ENCODE data around the gene HTR3A. TPM values are rescaled to one million over a fixed set of nuclear protein-coding genes. Genes with fewer than 3 reads are reported as not detected.

Gene HTR3A
- total RNA-seq, 1 experiment from 2014 or later = not detected

DNA sequence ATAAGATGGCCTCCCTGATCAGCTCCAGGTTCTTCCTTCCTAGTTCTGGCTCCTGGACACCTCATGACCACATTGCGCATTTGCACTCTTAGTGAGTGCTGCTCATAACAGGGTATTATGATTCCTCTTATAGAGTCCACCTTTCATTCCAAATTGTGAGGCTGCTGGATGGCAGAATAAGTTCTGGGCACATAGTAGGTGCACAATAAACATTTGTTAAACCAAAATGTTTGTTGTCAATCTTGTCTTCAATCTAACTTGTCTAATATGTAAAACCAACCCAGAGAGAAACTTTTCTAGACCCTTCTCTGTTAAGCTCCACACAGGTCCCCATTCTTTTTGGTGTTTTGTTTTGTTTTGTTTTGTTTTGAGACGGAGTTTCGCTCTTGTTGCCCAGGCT, 62.0 kb downstream of the HTR3A start:
- Mint-ChIP-seq H3K4me3 (ENCODE audit: unreplicated experiment) (peak overlapping the region; percentile 57), H3K36me3 (ENCODE audit: insufficient read depth, unreplicated experiment) (no peaks in the 10 kb centered on the region), H3K9me3 (ENCODE audit: unreplicated experiment) (no peaks in the 10 kb centered on the region), H3K27ac (ENCODE audit: unreplicated experiment) (no peak overlapping the region), H3K27me3 (ENCODE audit: insufficient read depth, unreplicated experiment) (no peaks in the 10 kb centered on the region), H3K4me1 (ENCODE audit: low read depth, unreplicated experiment) (peaks cover 19% of the 10 kb centered on the region)
- no peak for TF ChIP-seq CTCF (IDR thresholded peaks at IDR 0.05; ENCODE audit: insufficient read depth in 1 of 2, low read depth in 1 of 2, low read length in 1 of 2, severe bottlenecking in 1 of 2, unreplicated experiment in 1 of 2)
- Histone ChIP-seq H3K9me3 (no peaks in the 10 kb centered on the region), H3K4me3 (ENCODE audit: low read depth, low read length) (no peak overlapping the region), H3K27me3 (replicated peaks; ENCODE audit: control insufficient read depth, insufficient read depth, low read length) (no peaks in the 10 kb centered on the region), H3K36me3 (ENCODE audit: control insufficient read depth, insufficient read depth, low read length) (no peaks in the 10 kb centered on the region), H3K4me1 (peaks cover 26% of the 10 kb centered on the region)
- ChIA-PET CTCF (interaction anchor here (0.6 to 2.2 kb wide), 7 partner anchors 23 to 226 kb away, joined by 3 to 19 read pairs (median 7); no protein-coding TSS in a partner anchor), POLR2A (no interaction called here)
- DNase-seq = no peak
- BruUV-seq (replicated peaks) = no TSS peak
- intact Hi-C loops (cut with micrococcal nuclease; ENCODE audit: unreplicated experiment) = loop anchor here (1.0 to 2.0 kb wide), 9 partner anchors 22 to 224 kb away; partner anchors contain the start of gene ZBTB16

DNA sequence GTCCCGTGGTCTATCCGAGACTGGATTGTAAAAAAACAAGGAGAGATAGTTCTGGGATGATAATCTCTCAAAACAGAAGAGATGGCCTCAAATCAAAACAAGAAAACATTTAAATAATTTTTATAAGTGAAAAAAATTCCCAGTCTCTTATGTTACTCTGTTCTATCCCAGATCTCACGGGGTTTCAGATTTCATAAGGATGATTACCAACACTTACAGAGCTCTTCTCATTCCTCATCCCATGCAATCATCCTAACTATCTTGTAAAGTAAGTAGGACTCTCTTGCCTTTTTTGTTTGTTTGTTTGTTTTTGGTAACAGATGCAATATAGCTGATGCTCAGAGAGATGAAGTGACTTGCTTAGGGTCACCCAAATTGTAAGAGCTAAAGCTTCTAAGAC, 64.6 kb downstream of the HTR3A start:
- H3K9me3 ChIP-seq = no peaks in the 10 kb centered on the region
- no peaks in the 10 kb centered on the region for H3K36me3 Mint-ChIP-seq (ENCODE audit: insufficient read depth, unreplicated experiment)
- intact Hi-C loops (cut with micrococcal nuclease; ENCODE audit: unreplicated experiment) = no loop called here
- ChIA-PET CTCF (interaction anchor here (0.8 to 1.8 kb wide), 3 partner anchors 21 to 222 kb away, joined by 3 to 5 read pairs (median 4); no protein-coding TSS in a partner anchor), POLR2A (no interaction called here)
- no peak overlapping the region for H3K4me3 ChIP-seq (ENCODE audit: low read depth, low read length)
- no peak overlapping the region for H3K27ac Mint-ChIP-seq (ENCODE audit: unreplicated experiment)
- H3K4me1 Mint-ChIP-seq (ENCODE audit: low read depth, unreplicated experiment) = peaks cover 22% of the 10 kb centered on the region
- no peak for TF ChIP-seq CTCF (IDR thresholded peaks at IDR 0.05; ENCODE audit: insufficient read depth in 1 of 2, low read depth in 1 of 2, low read length in 1 of 2, severe bottlenecking in 1 of 2, unreplicated experiment in 1 of 2)
- no peaks in the 10 kb centered on the region for H3K27me3 Mint-ChIP-seq (ENCODE audit: insufficient read depth, unreplicated experiment)
- H3K27me3 ChIP-seq (replicated peaks; ENCODE audit: control insufficient read depth, insufficient read depth, low read length) = no peaks in the 10 kb centered on the region
- peaks cover 22% of the 10 kb centered on the region for H3K4me1 ChIP-seq
- no peaks in the 10 kb centered on the region for H3K9me3 Mint-ChIP-seq (ENCODE audit: unreplicated experiment)
- DNase-seq = no peak
- no peak overlapping the region for H3K4me3 Mint-ChIP-seq (ENCODE audit: unreplicated experiment)
- BruUV-seq (replicated peaks) = no TSS peak
- H3K36me3 ChIP-seq (ENCODE audit: control insufficient read depth, insufficient read depth, low read length) = no peaks in the 10 kb centered on the region

Other genes starting within 250 kb of the HTR3A start
- 43.1 and 44.0 TPM in 2 replicates for gene ZW10, start 201.4 kb upstream of the HTR3A start, total RNA-seq (2022)
- not detected in 2 replicates for gene CLDN25, start 195.3 kb upstream of the HTR3A start, total RNA-seq (2022)
- gene USP28, start 99.5 kb upstream of the HTR3A start, total RNA-seq (2022) = 63.8 and 74.4 TPM in 2 replicates
- gene HTR3B, start 70.3 kb upstream of the HTR3A start, total RNA-seq (2022) = not detected in 2 replicates
- 10.6 and 12.7 TPM in 2 replicates for gene ZBTB16, start 84.6 kb downstream of the HTR3A start, total RNA-seq (2022)

All from Caco-2 (cell line).